IMR-90 (cell line): ENCODE measurements around the gene MOB1A. TPM values are rescaled to one million over a fixed set of nuclear protein-coding genes. Genes with fewer than 3 reads are reported as not detected.

Experiments
- ATAC-seq: fragments of 200-7000 bp; cut with Tn5 transposase; 2 replicates; pipeline ENCODE4 v1.9.1; 2020; ENCODE audit warnings: low read depth, mild to moderate bottlenecking, moderate library complexity
- BruUV-seq: library from RNA; stranded (reverse); fragments of 400-500 nt; replicated peaks from 2 replicates; lab custom pipeline; 2021; lab: Mats Ljungman, UMichigan
- CTCF ChIA-PET: fragments of 300-600 bp; formaldehyde crosslinking; extraction: SDS; loops from one replicate; lab custom pipeline; 2021; ENCODE audit warnings: antibody characterized with exemption; lab: Yijun Ruan, JAX
- POLR2A ChIA-PET: fragments of 300-600 bp; sonication (Branson Sonifier 250); formaldehyde crosslinking; loops from one replicate; lab custom pipeline; 2022; ENCODE audit warnings: antibody characterized with exemption; ENCODE audit not compliant: unreplicated experiment; lab: Charles Lee
- DNase-seq: peaks from one replicate; pipeline ENCODE4 v3.0.0; 2013
- H2AFZ ChIP-seq: replicated peaks from 2 replicates; pipeline ENCODE3; 2013; ENCODE audit warnings: low read length, mild to moderate bottlenecking; ENCODE audit not compliant: poor library complexity
- H2AK5ac ChIP-seq: 2 replicates; pipeline ENCODE4 v1.6.1; 2013; ENCODE audit warnings: low read depth, low read length, inconsistent platforms
- H2AK9ac ChIP-seq: replicated peaks from 2 replicates; pipeline ENCODE3; 2013; ENCODE audit warnings: mild to moderate bottlenecking, low read depth, low read length, moderate library complexity; ENCODE audit not compliant: poor library complexity
- H2BK120ac ChIP-seq: 2 replicates; pipeline ENCODE4 v1.6.1; 2013; ENCODE audit warnings: low read depth, low read length, inconsistent platforms
- H2BK15ac ChIP-seq: 3 replicates; pipeline ENCODE4 v1.6.1; 2013; ENCODE audit warnings: low read depth, low read length, inconsistent platforms
- H2BK20ac ChIP-seq: 2 replicates; pipeline ENCODE4 v1.6.1; 2013; ENCODE audit warnings: low read depth, mild to moderate bottlenecking, inconsistent platforms, low read length, moderate library complexity
- H2BK5ac ChIP-seq: 2 replicates; pipeline ENCODE4 v1.6.1; 2013; ENCODE audit warnings: mild to moderate bottlenecking, low read depth, low read length, inconsistent platforms; ENCODE audit not compliant: poor library complexity, severe bottlenecking
- H3K14ac ChIP-seq: replicated peaks from 2 replicates; pipeline ENCODE4 v1.6.1; 2013; ENCODE audit warnings: low read depth, low read length, inconsistent platforms
- H3K18ac ChIP-seq: 2 replicates; pipeline ENCODE4 v1.6.1; 2013; ENCODE audit warnings: low read depth, low read length, control low read depth
- H3K23ac ChIP-seq: 2 replicates; pipeline ENCODE4 v1.6.1; 2013; ENCODE audit warnings: low read depth, low read length, inconsistent platforms
- H3K27ac ChIP-seq: 2 replicates; pipeline ENCODE4 v1.5.1; 2013; ENCODE audit warnings: mild to moderate bottlenecking, control low read depth, low read length; ENCODE audit not compliant: insufficient read depth
- H3K27me3 ChIP-seq: 2 replicates; pipeline ENCODE4 v1.6.1; 2013; ENCODE audit warnings: low read length; ENCODE audit not compliant: control insufficient read depth, insufficient read depth
- H3K36me3 ChIP-seq: 2 replicates; pipeline ENCODE4 v1.6.1; 2013; ENCODE audit warnings: low read length, mixed read lengths; ENCODE audit not compliant: control insufficient read depth, insufficient read depth
- H3K4ac ChIP-seq: 2 replicates; pipeline ENCODE4 v1.6.1; 2013; ENCODE audit warnings: low read depth, low read length, inconsistent platforms
- H3K4me1 ChIP-seq: 2 replicates; pipeline ENCODE4 v1.6.1; 2013; ENCODE audit warnings: low read length, mixed read lengths; ENCODE audit not compliant: control insufficient read depth, insufficient read depth
- H3K4me2 ChIP-seq: 2 replicates; pipeline ENCODE4 v1.6.1; 2013; ENCODE audit warnings: low read depth, mild to moderate bottlenecking, control low read depth, low read length, moderate library complexity
- H3K4me3 ChIP-seq: 2 replicates; pipeline ENCODE4 v1.5.1; 2013; ENCODE audit warnings: low read depth, mild to moderate bottlenecking, control low read depth, low read length, moderate library complexity; ENCODE audit not compliant: insufficient read depth
- H3K56ac ChIP-seq: 2 replicates; pipeline ENCODE4 v1.6.1; 2013; ENCODE audit warnings: low read length, inconsistent platforms; ENCODE audit not compliant: insufficient read depth; ENCODE audit errors: extremely low read depth
- H3K79me1 ChIP-seq, 2 experiments: 2 replicates each; pipeline ENCODE4 v1.6.1; 2013; ENCODE audit warnings: low read length in 2 of 2, inconsistent platforms in 1 of 2, low read depth in 1 of 2
- H3K9ac ChIP-seq: 2 replicates; pipeline ENCODE4 v1.6.1; 2013; ENCODE audit warnings: low read depth, low read length, control low read depth
- H3K9me1 ChIP-seq: 2 replicates; pipeline ENCODE4 v1.6.1; 2013; ENCODE audit warnings: low read length, inconsistent platforms; ENCODE audit not compliant: insufficient read depth
- H3K9me3 ChIP-seq: 2 replicates; pipeline ENCODE4 v1.6.1; 2013; ENCODE audit warnings: low read length; ENCODE audit not compliant: control insufficient read depth, insufficient read depth
- H4K20me1 ChIP-seq: 2 replicates; pipeline ENCODE4 v1.6.1; 2013; ENCODE audit warnings: low read length, inconsistent platforms; ENCODE audit not compliant: insufficient read depth
- H4K5ac ChIP-seq: 2 replicates; pipeline ENCODE4 v1.6.1; 2013; ENCODE audit warnings: mild to moderate bottlenecking, low read depth, low read length, control low read depth
- H4K8ac ChIP-seq, 2 experiments: 2 replicates each; pipeline ENCODE4 v1.6.1; 2013; ENCODE audit warnings: low read depth in 2 of 2, low read length in 2 of 2, control low read depth in 1 of 2, inconsistent platforms in 1 of 2
- H4K91ac ChIP-seq: 2 replicates; pipeline ENCODE4 v1.6.1; 2013; ENCODE audit warnings: low read depth, low read length, inconsistent platforms; ENCODE audit not compliant: insufficient read depth
- CHD1 ChIP-seq: IDR thresholded peaks from 2 replicates; pipeline ENCODE4 v1.6.1; 2012; ENCODE audit warnings: low read depth, low read length, improper control_type of control experiment
- ELK1 ChIP-seq: fragments of 150-350 bp; IDR thresholded peaks from 2 replicates; pipeline ENCODE4 v1.6.1; 2016; ENCODE audit warnings: low read depth, mild to moderate bottlenecking, low read length, moderate library complexity, borderline replicate concordance
- MAZ ChIP-seq: IDR thresholded peaks from 2 replicates; pipeline ENCODE4 v1.6.1; 2012; ENCODE audit warnings: low read depth, mild to moderate bottlenecking, low read length, improper control_type of control experiment, moderate library complexity, borderline replicate concordance
- NFE2L2 ChIP-seq: fragments of 150-350 bp; IDR thresholded peaks from 2 replicates; pipeline ENCODE4 v1.6.1; 2016; ENCODE audit warnings: low read depth, mild to moderate bottlenecking, low read length
- POLR2A ChIP-seq: IDR thresholded peaks from 2 replicates; pipeline ENCODE4 v1.6.1; 2012; ENCODE audit warnings: mild to moderate bottlenecking, low read depth, low read length
- RAD21 ChIP-seq: IDR thresholded peaks from 2 replicates; pipeline ENCODE4 v1.6.1; 2012; ENCODE audit warnings: low read length, improper control_type of control experiment
- RCOR1 ChIP-seq: IDR thresholded peaks from 2 replicates; pipeline ENCODE4 v1.6.1; 2012; ENCODE audit warnings: mild to moderate bottlenecking, low read length, improper control_type of control experiment; ENCODE audit not compliant: insufficient replicate concordance
- SMC3 ChIP-seq: fragments of 150-350 bp; IDR thresholded peaks from 2 replicates; pipeline ENCODE4 v1.6.1; 2016; ENCODE audit warnings: low read depth, mild to moderate bottlenecking, antibody characterized with exemption, low read length, moderate library complexity
- WGBS, 2 experiments: methylation state at CpG; one replicate each; pipeline versions ENCODE4 v1.1.5 to v1.1.7; 2013; ENCODE audit warnings: missing lambda C conversion rate in 2 of 2; ENCODE audit not compliant: insufficient read length in 1 of 2; ENCODE audit errors: extremely low coverage in 2 of 2; 5-methylcytosine and 5-hydroxymethylcytosine counted together
- dilution Hi-C: fragments of 300-500 bp; cut with HindIII; formaldehyde crosslinking; loops from one replicate; pipeline ENCODE4 v1.14.3; 2018; ENCODE audit warnings: low sequenced_read_pairs; ENCODE audit not compliant: unreplicated experiment
- in situ Hi-C: fragments of 300-500 bp; cut with MboI; formaldehyde crosslinking; loops from 3 replicates; pipeline ENCODE4 v1.14.3; 2019; ENCODE audit warnings: low sequenced_read_pairs, inconsistent platforms, mixed read lengths
- intact Hi-C: fragments of 100-400 bp; cut with micrococcal nuclease; formaldehyde crosslinking; loops from 2 replicates; pipeline ENCODE4 v1.10.0; 2022
- polyA plus RNA-seq, 3 experiments: library from polyadenylated mRNA; depleted of rRNA; stranded (reverse); fragments of >200 nt; gene quantifications; 2 replicates each; pipeline ENCODE4 v1.2.3, GENCODE V29; 2012; ENCODE audit warnings: low replicate concordance in 1 of 3
- total RNA-seq: library from RNA; depleted of rRNA; stranded (reverse); fragments of >200 nt; gene quantifications from 2 replicates; pipeline ENCODE4 v1.2.3, GENCODE V29; 2012

MOB1A gene
- total and polyA plus RNA-seq, 2 of the 4 experiments (the other 2 are of a cell fraction), result 21.0 to 60.8 TPM

DNA sequence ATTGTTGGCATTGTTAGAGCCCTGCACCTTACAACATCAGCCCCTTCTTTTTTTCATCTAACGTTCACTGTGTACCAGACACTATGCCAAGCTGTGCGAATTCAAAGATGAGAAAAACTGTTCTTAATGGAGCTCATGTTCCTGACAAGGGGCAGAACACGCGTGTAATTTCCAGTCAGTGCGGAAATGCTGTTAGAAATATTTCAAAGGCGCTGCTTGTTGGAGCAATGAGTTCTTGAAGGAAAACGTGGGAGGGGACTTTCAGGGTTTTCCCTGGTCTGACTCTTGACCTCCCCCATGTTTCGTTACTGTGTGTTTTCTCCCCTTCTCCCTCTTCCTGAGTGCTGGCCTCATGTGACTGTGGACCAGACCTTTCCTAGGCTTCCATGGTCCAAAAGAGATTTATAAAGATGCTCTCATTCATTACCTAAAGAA lies 21.2 kb upstream of the MOB1A start:
- Histone ChIP-seq H3K9me1 (peaks cover 22% of the 10 kb centered on the region), H3K27ac (peak overlapping the region; percentile 86), H2AFZ (peak overlapping the region; percentile 50), H4K91ac (peak overlapping the region; percentile 20; the same call in 1 of the 2 replicates), H3K79me1 (peaks cover 3 to 45% of the 10 kb centered on the region in 2 experiments; a peak in 3 of 4 replicates), H4K8ac (peak overlapping the region in 1 of 2 experiments; percentile 3; a peak in 2 of 4 replicates), H3K23ac (peak overlapping the region; percentile 61), H3K18ac (peak overlapping the region; percentile 6), H2AK5ac (peak overlapping the region; percentile 66; the same call in 1 of the 2 replicates), H3K4me1 (peaks cover 5% of the 10 kb centered on the region), H3K14ac (peak overlapping the region; percentile 92), H3K27me3 (no peaks in the 10 kb centered on the region), H4K20me1 (peaks cover 56% of the 10 kb centered on the region), H2BK120ac (0 out of 2 replicates have a peak overlapping the region, but pooled peaks have one; percentile 4), H2AK9ac (peak overlapping the region; percentile 13), H3K9ac (peak overlapping the region; percentile 95), H2BK20ac (no peak overlapping the region), H2BK5ac (peak overlapping the region; percentile 21), H3K4me3 (peak overlapping the region; percentile 80), H3K4me2 (peak overlapping the region; percentile 86), H3K36me3 (peaks cover 5% of the 10 kb centered on the region; the same call in 1 of the 2 replicates), H3K56ac (peak overlapping the region; percentile 78; the same call in 1 of the 2 replicates), H2BK15ac (no peak overlapping the region), H4K5ac (peak overlapping the region; percentile 57; the same call in 1 of the 2 replicates), H3K9me3 (no peaks in the 10 kb centered on the region), H3K4ac (peak overlapping the region; percentile 75; the same call in 1 of the 2 replicates)
- TF ChIP-seq MAZ (no peak), CHD1 (no peak), NFE2L2 (no peak), RAD21 (no peak), SMC3 (no peak), RCOR1 (no peak), POLR2A (no peak), ELK1 (no peak)
- DNase-seq (peak; percentile 12), ATAC-seq (no peak)
- 22% methylated on average over 6 of the region's 8 CpGs; no CpG with 5 or more reads in 1 of the 2 experiments for WGBS, 2 experiments
- dilution Hi-C loops (no loop called here), intact Hi-C loops (no loop called here), in situ Hi-C loops (no loop called here)
- POLR2A ChIA-PET, result interaction anchor here (0.6 to 1.1 kb wide), 2 partner anchors 11 to 18 kb away, joined by 3 to 8 read pairs; no protein-coding TSS in a partner anchor
- BruUV-seq, result TSS peak; percentile 36
- CTCF ChIA-PET, result interaction anchor here (0.7 kb wide), 1 partner anchor 135 kb away, joined by 5 read pairs; no protein-coding TSS in a partner anchor
